MCF 10A (cell line): Measurements from ENCODE around the gene CORO7. TPM values are rescaled to one million over a fixed set of nuclear protein-coding genes. Genes with fewer than 3 reads are reported as not detected.

Experiments used
- BruUV-seq: library from RNA; stranded (reverse); fragments of 400-500 nt; replicated peaks from 2 replicates; lab custom pipeline; 2021; lab: Mats Ljungman, UMichigan
- CTCF ChIA-PET: fragments of 300-600 bp; sonication (Branson Sonifier 250); formaldehyde crosslinking; extraction: SDS; loops from one replicate; lab custom pipeline; 2021; ENCODE audit warnings: antibody characterized with exemption, inconsistent platforms; lab: Yijun Ruan, JAX
- POLR2A ChIA-PET: fragments of 300-600, 350-650 bp; sonication (Branson Sonifier 250); formaldehyde crosslinking; extraction: SDS; loops from one replicate; lab custom pipeline; 2020; ENCODE audit warnings: antibody characterized with exemption, inconsistent platforms; lab: Yijun Ruan, JAX
- DNase-seq: peaks from one replicate; pipeline ENCODE4 v3.0.0-alpha.2; 2018; ENCODE audit not compliant: unreplicated experiment
- H3K27ac Mint-ChIP-seq: one replicate; pipeline ENCODE4 v1.8.0; 2022; ENCODE audit warnings: mild to moderate bottlenecking, low read depth, mixed read lengths; ENCODE audit not compliant: unreplicated experiment
- H3K27me3 Mint-ChIP-seq: one replicate; pipeline ENCODE4 v1.8.0; 2022; ENCODE audit warnings: mixed read lengths; ENCODE audit not compliant: insufficient read depth, unreplicated experiment
- H3K36me3 Mint-ChIP-seq: one replicate; pipeline ENCODE4 v1.8.0; 2022; ENCODE audit warnings: mild to moderate bottlenecking, moderate library complexity, mixed read lengths; ENCODE audit not compliant: insufficient read depth, unreplicated experiment
- H3K4me1 Mint-ChIP-seq: one replicate; pipeline ENCODE4 v1.8.0; 2022; ENCODE audit warnings: mixed read lengths; ENCODE audit not compliant: insufficient read depth, unreplicated experiment
- H3K4me3 Mint-ChIP-seq: one replicate; pipeline ENCODE4 v1.8.0; 2022; ENCODE audit warnings: mild to moderate bottlenecking, moderate library complexity, mixed read lengths; ENCODE audit not compliant: unreplicated experiment
- H3K9me3 Mint-ChIP-seq: one replicate; pipeline ENCODE4 v1.8.0; 2022; ENCODE audit warnings: mixed read lengths; ENCODE audit not compliant: unreplicated experiment
- CTCF ChIP-seq: fragments of 200-600 bp; IDR thresholded peaks from one replicate; pipeline ENCODE4 v1.8.0; 2022; ENCODE audit warnings: antibody characterized with exemption, mild to moderate bottlenecking; ENCODE audit not compliant: unreplicated experiment
- intact Hi-C: fragments of 100-400 bp; cut with micrococcal nuclease; formaldehyde crosslinking; loops from 2 replicates; pipeline ENCODE4 v1.14.1; 2022
- total RNA-seq: library from RNA; stranded (reverse); gene quantifications from 2 replicates; pipeline ENCODE4 v1.2.3, GENCODE V29; 2022

The CORO7 gene
- total RNA-seq, 1 experiment from 2014 or later: 20.3 TPM

GRCh38 chr16:4426722-4427372 lies 10.5 kb upstream of the CORO7 start:
- intact Hi-C loops: no loop called here
- Mint-ChIP-seq H3K9me3 (no peaks in the 10 kb centered on the region), H3K4me1 (peaks cover 11% of the 10 kb centered on the region), H3K27me3 (no peaks in the 10 kb centered on the region), H3K27ac (peak overlapping the region; percentile 97), H3K4me3 (peak overlapping the region; percentile 95), H3K36me3 (peaks cover 33% of the 10 kb centered on the region)
- CTCF ChIA-PET: interaction anchor here (0.5 to 0.7 kb wide), 5 partner anchors 11 to 157 kb away, joined by 3 to 4 read pairs (median 3); no protein-coding TSS in a partner anchor
- no peak for DNase-seq
- BruUV-seq: no TSS peak
- POLR2A ChIA-PET: interaction anchor here (0.7 to 1.5 kb wide), 9 partner anchors 8 to 188 kb away, joined by 3 to 14 read pairs (median 5); partner anchors contain the start of genes CORO7, HMOX2 and UBALD1
- TF ChIP-seq CTCF: no peak

- H3K9me3 Mint-ChIP-seq: no peaks in the 10 kb centered on the region
- no peaks in the 10 kb centered on the region for H3K27me3 Mint-ChIP-seq
- peak overlapping the region; percentile 95 for H3K4me3 Mint-ChIP-seq
- BruUV-seq: TSS peak; percentile 52
- intact Hi-C loops: no loop called here
- no peak for DNase-seq
- no peak for TF ChIP-seq CTCF
- peaks cover 11% of the 10 kb centered on the region for H3K4me1 Mint-ChIP-seq
- ChIA-PET CTCF (interaction anchor here (0.5 to 0.6 kb wide), 2 partner anchors 10 to 41 kb away, joined by 3 read pairs; no protein-coding TSS in a partner anchor), POLR2A (interaction anchor here (0.7 to 1.4 kb wide), 9 partner anchors 9 to 832 kb away, joined by 3 to 10 read pairs (median 3); partner anchors contain the start of genes CORO7, HMOX2 and UBALD1)
- peaks cover 26% of the 10 kb centered on the region for H3K36me3 Mint-ChIP-seq
- peak overlapping the region; percentile 97 for H3K27ac Mint-ChIP-seq
Observed at GRCh38 chr16:4426021-4426684, 9.8 kb upstream of the CORO7 start.

GRCh38 chr16:4425378-4426020 lies 9.1 kb upstream of the CORO7 start, which contains the start of gene DNAJA3:
DNAJA3 (plus strand) TSS chr16:4425868; CDS start chr16:4425882, 14 bp downstream.
- Mint-ChIP-seq H3K4me3 (peak within 1 kb of the TSS; percentile 95), H3K27ac (peak within 1 kb of the TSS; percentile 97), H3K36me3 (peaks cover 20% of the 10 kb centered on the region), H3K27me3 (no peaks in the 10 kb centered on the region), H3K9me3 (no peaks in the 10 kb centered on the region), H3K4me1 (peaks cover 11% of the 10 kb centered on the region)
- no TSS peak for BruUV-seq
- intact Hi-C loops: no loop called here
- ChIA-PET CTCF (no interaction called here), POLR2A (interaction anchor here (0.7 to 1.4 kb wide), 8 partner anchors 9 to 832 kb away, joined by 3 to 10 read pairs (median 4); partner anchors contain the start of gene CORO7)
- DNase-seq: peak; percentile 95
- TF ChIP-seq CTCF: no peak
